Gastrocnemius medialis (tissue), 4 donors: ENCODE data around the gene AUTS2. TPM values are rescaled to one million over a fixed set of nuclear protein-coding genes. Genes with fewer than 3 reads are reported as not detected.

Experiments used
- ATAC-seq, 2 donors: fragments of 150-250 bp; one replicate each; pipeline ENCODE4 v1.9.1; 2016
- DNase-seq, 2 donors: peaks; one replicate each; pipeline ENCODE4 v3.0.0-alpha.2; 2019
- H3K27ac ChIP-seq, 4 donors: fragments of 200-600 bp; sonication (generic); 1 replicate in 1 of 4; 2 replicates in 3 of 4; pipeline ENCODE4 v1.5.1; 2016 to 2018; ENCODE audit warnings: mild to moderate bottlenecking in 2 of 4, moderate library complexity in 1 of 4
- H3K27me3 ChIP-seq, 3 donors: fragments of 200-600 bp; sonication (generic) in 2 of 3; 1 replicate in 1 of 3; 2 replicates in 2 of 3; pipeline versions ENCODE4 v1.5.1 to v1.6.0; 2016 to 2019; ENCODE audit warnings: mild to moderate bottlenecking in 1 of 3, moderate library complexity in 1 of 3
- H3K36me3 ChIP-seq, 2 donors: fragments of 200-600 bp; sonication (generic) in 1 of 2; one replicate each; pipeline ENCODE4 v1.5.1; 2017 to 2018
- H3K4me1 ChIP-seq, 2 donors: fragments of 200-600 bp; sonication (generic) in 1 of 2; one replicate each; pipeline ENCODE4 v1.5.1; 2016 to 2017; ENCODE audit warnings: mild to moderate bottlenecking in 2 of 2
- H3K4me3 ChIP-seq, 4 donors: fragments of 200-600 bp; sonication (generic) in 3 of 4; 1 replicate in 1 of 4; 2 replicates in 3 of 4; pipeline ENCODE4 v1.5.1; 2016 to 2019; ENCODE audit warnings: mild to moderate bottlenecking in 2 of 4
- H3K9me3 ChIP-seq, 3 donors: fragments of 200-600 bp; sonication (generic) in 2 of 3; 1 replicate in 1 of 3; 2 replicates in 2 of 3; pipeline ENCODE4 v1.5.1; 2016 to 2019
- POLR2A ChIP-seq, 2 donors: fragments of 450-650 bp; IDR thresholded peaks; one replicate each; pipeline ENCODE4 v1.6.1; 2017; ENCODE audit warnings: antibody characterized with exemption in 2 of 2, mild to moderate bottlenecking in 2 of 2, moderate library complexity in 2 of 2
- in situ Hi-C, 4 donors: fragments of 200-750 bp; cut with MboI; loops; one replicate each; pipeline versions ENCODE4 v1.15.0 to v1.8.0; 2017; ENCODE audit warnings: low sequenced_read_pairs in 4 of 4
- intact Hi-C: fragments of 100-400 bp; cut with DNase I; formaldehyde crosslinking; loops from one replicate; pipeline ENCODE4 v1.15.1; 2023; ENCODE audit warnings: low total_unique reads
- total RNA-seq, 4 donors: library from RNA; depleted of rRNA; stranded (reverse); fragments of >200 nt; gene quantifications; one replicate each; pipeline versions ENCODE4 v1.1.0 to v1.2.3, GENCODE V29; 2016
- TF ChIP-seq, protein P1 (sequence below), 5 experiments: fragments of 450-650 bp in 3 of 5; fragments of 200-600 bp in 2 of 5; sonication (generic) in 2 of 5; IDR thresholded peaks in 4 of 5; conservative IDR thresholded peaks in 1 of 5; 1 replicate in 4 of 5; 2 replicates in 1 of 5; pipeline ENCODE4 v1.5.1; 2016 to 2019; ENCODE audit warnings: antibody characterized with exemption in 5 of 5, mild to moderate bottlenecking in 3 of 5, moderate library complexity in 3 of 5

The AUTS2 gene
- total RNA-seq, 4 donors from 2014 or later: 2.5 to 16.2 (median 8.5) TPM

DNA sequence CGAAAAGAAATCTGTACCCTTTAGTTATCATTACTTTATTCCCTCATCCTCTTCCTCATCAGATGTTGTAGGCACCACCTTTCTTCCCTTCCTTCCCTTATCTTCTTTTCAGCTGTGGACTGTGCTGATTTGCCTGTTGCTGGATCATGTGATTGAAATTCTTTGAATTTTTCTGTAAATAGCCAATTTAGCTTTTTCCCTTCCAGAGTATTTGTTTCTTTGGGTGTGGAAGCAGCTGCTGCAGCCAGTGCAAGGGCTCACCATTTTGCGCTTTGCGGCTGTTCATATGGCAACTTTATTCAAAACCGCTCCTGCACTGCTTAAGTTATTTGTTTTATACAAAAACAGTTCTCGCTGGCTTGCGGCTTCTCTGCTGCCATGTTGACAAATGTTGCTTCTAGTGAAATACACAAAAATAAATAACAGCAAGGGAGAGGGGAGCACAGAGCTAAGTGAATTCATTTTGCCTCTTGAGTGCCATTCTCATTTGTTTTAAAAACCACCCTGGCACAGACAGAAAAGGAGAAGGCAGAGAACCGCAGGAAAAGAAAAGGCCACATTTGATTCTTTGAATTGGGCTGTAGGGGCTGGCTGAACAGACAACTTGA is 151.2 kb downstream of the AUTS2 start:
- peaks cover 0 to 3% of the 10 kb centered on the region in 2 donors for H3K4me1 ChIP-seq
- no peak overlapping the region for H3K27ac ChIP-seq
- TF ChIP-seq, protein P1, sequence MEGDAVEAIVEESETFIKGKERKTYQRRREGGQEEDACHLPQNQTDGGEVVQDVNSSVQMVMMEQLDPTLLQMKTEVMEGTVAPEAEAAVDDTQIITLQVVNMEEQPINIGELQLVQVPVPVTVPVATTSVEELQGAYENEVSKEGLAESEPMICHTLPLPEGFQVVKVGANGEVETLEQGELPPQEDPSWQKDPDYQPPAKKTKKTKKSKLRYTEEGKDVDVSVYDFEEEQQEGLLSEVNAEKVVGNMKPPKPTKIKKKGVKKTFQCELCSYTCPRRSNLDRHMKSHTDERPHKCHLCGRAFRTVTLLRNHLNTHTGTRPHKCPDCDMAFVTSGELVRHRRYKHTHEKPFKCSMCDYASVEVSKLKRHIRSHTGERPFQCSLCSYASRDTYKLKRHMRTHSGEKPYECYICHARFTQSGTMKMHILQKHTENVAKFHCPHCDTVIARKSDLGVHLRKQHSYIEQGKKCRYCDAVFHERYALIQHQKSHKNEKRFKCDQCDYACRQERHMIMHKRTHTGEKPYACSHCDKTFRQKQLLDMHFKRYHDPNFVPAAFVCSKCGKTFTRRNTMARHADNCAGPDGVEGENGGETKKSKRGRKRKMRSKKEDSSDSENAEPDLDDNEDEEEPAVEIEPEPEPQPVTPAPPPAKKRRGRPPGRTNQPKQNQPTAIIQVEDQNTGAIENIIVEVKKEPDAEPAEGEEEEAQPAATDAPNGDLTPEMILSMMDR (IDR thresholded peaks at IDR 0.05 in 4 of 5, conservative IDR thresholded peaks at IDR 0.05 in 1 of 5): no peak
- TF ChIP-seq POLR2A (IDR thresholded peaks at IDR 0.05): no peak
- intact Hi-C loops (no loop called here), in situ Hi-C loops (no loop called here)
- H3K9me3 ChIP-seq: no peaks in the 10 kb centered on the region
- H3K4me3 ChIP-seq: no peak overlapping the region
- no peak for ATAC-seq
- no peaks in the 10 kb centered on the region for H3K36me3 ChIP-seq
- H3K27me3 ChIP-seq: no peaks in the 10 kb centered on the region
- no peak for DNase-seq

GRCh38 chr7:69749994-69750393 is 151.7 kb downstream of the AUTS2 start:
- TF ChIP-seq POLR2A (IDR thresholded peaks at IDR 0.05): no peak
- TF ChIP-seq, protein P1 (IDR thresholded peaks at IDR 0.05 in 4 of 5, conservative IDR thresholded peaks at IDR 0.05 in 1 of 5): no peak
- Histone ChIP-seq H3K27ac (no peak overlapping the region), H3K4me3 (no peak overlapping the region), H3K4me1 (peaks cover 0 to 3% of the 10 kb centered on the region in 2 donors), H3K9me3 (no peaks in the 10 kb centered on the region), H3K27me3 (no peaks in the 10 kb centered on the region), H3K36me3 (no peaks in the 10 kb centered on the region)
- in situ Hi-C loops: no loop called here
- ATAC-seq (no peak), DNase-seq (no peak)
- intact Hi-C loops: no loop called here

GRCh38 chr7:69751026-69751425 is 152.8 kb downstream of the AUTS2 start:
- ATAC-seq (no peak), DNase-seq (no peak)
- Histone ChIP-seq H3K4me3 (no peak overlapping the region), H3K27ac (no peak overlapping the region), H3K27me3 (no peaks in the 10 kb centered on the region), H3K9me3 (no peaks in the 10 kb centered on the region), H3K4me1 (peaks cover 0 to 3% of the 10 kb centered on the region in 2 donors), H3K36me3 (no peaks in the 10 kb centered on the region)
- intact Hi-C loops: no loop called here
- TF ChIP-seq, protein P1 (IDR thresholded peaks at IDR 0.05 in 4 of 5, conservative IDR thresholded peaks at IDR 0.05 in 1 of 5): no peak
- TF ChIP-seq POLR2A (IDR thresholded peaks at IDR 0.05): no peak
- in situ Hi-C loops: no loop called here

GRCh38 chr7:69753981-69754380 is 155.7 kb downstream of the AUTS2 start:
- H3K9me3 ChIP-seq: no peaks in the 10 kb centered on the region
- in situ Hi-C loops: no loop called here

More at GRCh38 chr7:69753981-69754380, 155.7 kb downstream of the AUTS2 start:
- H3K27ac ChIP-seq: no peak overlapping the region
- H3K36me3 ChIP-seq: no peaks in the 10 kb centered on the region
- no peaks in the 10 kb centered on the region for H3K27me3 ChIP-seq
- ATAC-seq (no peak), DNase-seq (no peak)
- peaks cover 3 to 6% of the 10 kb centered on the region in 2 donors for H3K4me1 ChIP-seq
- H3K4me3 ChIP-seq: no peak overlapping the region
- intact Hi-C loops: no loop called here
- TF ChIP-seq, protein P1 (IDR thresholded peaks at IDR 0.05 in 4 of 5, conservative IDR thresholded peaks at IDR 0.05 in 1 of 5): no peak
- TF ChIP-seq POLR2A (IDR thresholded peaks at IDR 0.05): no peak
